Measurements from ENCODE around the gene NME9.
A peak's percentile ranks its signal among the peaks of the same experiment; 100 is the strongest.

The NME9 gene

GRCh38 chr3:138263104-138263503, 66.5 kb downstream of the NME9 start:
- no peak for DNase-seq (ENCODE audit: insufficient read length, low spot score)
- FAIRE-seq: no peak
- peak; percentile 9 for TF ChIP-seq CTCF (IDR thresholded peaks at IDR 0.05; ENCODE audit: insufficient read depth, missing control alignments)

DNA sequence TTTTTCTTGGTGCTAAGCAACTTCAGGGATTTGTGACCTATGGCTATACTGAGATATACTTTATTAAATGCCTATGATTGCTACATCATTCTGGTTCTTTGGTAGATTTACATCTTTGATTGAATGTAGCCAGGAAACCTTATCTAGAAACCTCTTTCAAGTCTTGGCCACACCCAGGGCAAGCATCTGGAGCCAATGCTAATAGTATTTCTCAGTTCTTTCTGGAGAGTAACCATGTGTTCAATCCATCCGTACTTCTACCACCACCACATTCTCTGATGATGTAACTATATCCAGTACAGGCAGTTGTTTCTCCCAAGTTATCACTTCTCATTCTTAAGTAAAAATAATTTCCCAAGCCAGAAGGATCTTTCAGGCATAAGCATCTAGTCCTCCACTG, 69.0 kb downstream of the NME9 start:
- FAIRE-seq (no peak), DNase-seq (ENCODE audit: insufficient read length, low spot score) (no peak)

GRCh38 chr3:138259126-138259525, 70.5 kb downstream of the NME9 start:
- DNase-seq (ENCODE audit: insufficient read length, low spot score) (no peak), FAIRE-seq (no peak)
- TF ChIP-seq CTCF (IDR thresholded peaks at IDR 0.05; ENCODE audit: insufficient read depth, missing control alignments): no peak

More for the DNA sequence above, 69.0 kb downstream of the NME9 start:
- no peak for TF ChIP-seq CTCF (IDR thresholded peaks at IDR 0.05; ENCODE audit: insufficient read depth, missing control alignments)

GRCh38 chr3:138257986-138258385, 71.7 kb downstream of the NME9 start:
- no peak for FAIRE-seq
- no peak for TF ChIP-seq CTCF (IDR thresholded peaks at IDR 0.05; ENCODE audit: insufficient read depth, missing control alignments)

DNA sequence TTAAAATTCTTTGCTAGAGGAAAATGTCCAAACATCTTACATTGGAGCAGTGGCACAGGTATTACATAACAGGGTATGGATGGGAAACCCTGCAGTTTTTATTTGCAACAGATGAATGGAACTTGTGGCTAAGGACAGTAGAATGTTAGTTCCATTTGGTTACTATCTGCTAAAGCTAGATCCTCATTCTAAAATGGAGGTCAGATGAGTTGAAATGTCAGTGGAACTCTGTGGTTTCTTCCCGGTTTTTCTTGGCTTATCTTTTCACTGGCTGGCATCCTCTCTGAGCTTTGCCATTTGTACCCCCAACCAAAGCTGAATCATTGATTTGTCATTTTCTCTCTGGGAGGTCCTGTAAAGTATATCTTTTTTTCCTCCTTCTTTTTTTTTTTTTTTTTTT, 73.6 kb downstream of the NME9 start:
- no peak for TF ChIP-seq CTCF (IDR thresholded peaks at IDR 0.05; ENCODE audit: insufficient read depth, missing control alignments)
- DNase-seq (ENCODE audit: insufficient read length, low spot score) (no peak), FAIRE-seq (no peak)

More at GRCh38 chr3:138257986-138258385, 71.7 kb downstream of the NME9 start:
- DNase-seq (ENCODE audit: insufficient read length, low spot score): no peak

- no peak for DNase-seq (ENCODE audit: insufficient read length, low spot score)
- no peak for TF ChIP-seq CTCF (IDR thresholded peaks at IDR 0.05; ENCODE audit: insufficient read depth, missing control alignments)
- FAIRE-seq: no peak
Measured at GRCh38 chr3:138254216-138254615, 75.4 kb downstream of the NME9 start.

GRCh38 chr3:138253609-138254008, 76.0 kb downstream of the NME9 start:
- FAIRE-seq (no peak), DNase-seq (ENCODE audit: insufficient read length, low spot score) (no peak)
- TF ChIP-seq CTCF (IDR thresholded peaks at IDR 0.05; ENCODE audit: insufficient read depth, missing control alignments): no peak
